H1 (cell line): Measurements from ENCODE around the gene MT1B. TPM values are rescaled to one million over a fixed set of nuclear protein-coding genes. Genes with fewer than 3 reads are reported as not detected.
A peak's percentile ranks its signal among the peaks of the same experiment; 100 is the strongest.

Experiments used
- ASH2L ChIP-seq: fragments of 200-600, 300-600 bp; sonication (generic); IDR thresholded peaks from one replicate; pipeline ENCODE4 v1.7.1; 2017; ENCODE audit warnings: low read length
- BCL11A ChIP-seq, 2 experiments: IDR thresholded peaks; one replicate each; pipeline ENCODE4 v1.6.1; 2011; ENCODE audit warnings: low read depth in 2 of 2, low read length in 2 of 2, mild to moderate bottlenecking in 2 of 2
- CBX8 ChIP-seq: fragments of 300-800, 300-1000 bp; sonication (generic); IDR thresholded peaks from 2 replicates; pipeline ENCODE4 v1.7.1; 2016; ENCODE audit warnings: low read depth, low read length, borderline replicate concordance
- CHD7 ChIP-seq: fragments of 300-600 bp; sonication (generic); IDR thresholded peaks from 2 replicates; pipeline ENCODE4 v1.7.1; 2012; ENCODE audit warnings: low read length, moderate library complexity, mild to moderate bottlenecking, inconsistent platforms; ENCODE audit not compliant: insufficient replicate concordance
- E2F6 ChIP-seq: IDR thresholded peaks from 2 replicates; pipeline ENCODE4 v1.6.1; 2012; ENCODE audit warnings: inconsistent platforms
- EZH2 ChIP-seq: fragments of 200-600 bp; sonication (generic); IDR thresholded peaks from 2 replicates; pipeline ENCODE4 v1.7.1; 2012; ENCODE audit warnings: low read depth, mild to moderate bottlenecking, moderate library complexity, low read length, inconsistent platforms; ENCODE audit not compliant: severe bottlenecking
- NRF1 ChIP-seq: IDR thresholded peaks from 2 replicates; pipeline ENCODE4 v1.6.1; 2011; ENCODE audit warnings: mild to moderate bottlenecking, low read depth, low read length, improper control_type of control experiment
- POLR2AphosphoS5 ChIP-seq: IDR thresholded peaks from 2 replicates; pipeline ENCODE4 v1.6.1; 2011; ENCODE audit warnings: low read depth, low read length
- RAD21 ChIP-seq, 2 experiments: IDR thresholded peaks in 1 of 2; conservative IDR thresholded peaks in 1 of 2; 2 replicates each; pipeline ENCODE4 v1.6.1; 2011; ENCODE audit warnings: low read depth in 2 of 2, low read length in 2 of 2, improper control_type of control experiment in 1 of 2, inconsistent platforms in 1 of 2, mild to moderate bottlenecking in 1 of 2, moderate library complexity in 1 of 2
- TBP ChIP-seq: IDR thresholded peaks from 2 replicates; pipeline ENCODE4 v1.6.1; 2011; ENCODE audit warnings: low read depth, low read length, improper control_type of control experiment
- TCF12 ChIP-seq: IDR thresholded peaks from 2 replicates; pipeline ENCODE4 v1.6.1; 2011; ENCODE audit warnings: low read depth, mild to moderate bottlenecking, low read length
- polyA plus RNA-seq, 7 experiments: library from polyadenylated mRNA; depleted of rRNA in 3 of 7; stranded (reverse) in 5 of 7; unstranded in 2 of 7; fragments of >200 nt in 5 of 7; fragments of 200-250 nt in 2 of 7; gene quantifications; 1 replicate in 5 of 7; 2 replicates in 1 of 7; 4 replicates in 1 of 7; pipeline versions ENCODE4 v1.2.1 to v1.2.3, GENCODE V29; 2011 to 2013; ENCODE audit warnings: missing spikeins in 2 of 7, mixed read lengths in 2 of 7
- total RNA-seq: library from RNA; stranded (reverse); fragmentation: NEBNext Ultra II Directional; extraction: Animal tissue kit (Norgen Biotek cat#: 25700); gene quantifications from 2 replicates; pipeline ENCODE4 v1.2.1, GENCODE V29; 2021

MT1B gene
- total and polyA plus RNA-seq, 2 of the 8 experiments (the other 6 are each of a cell fraction or from before 2014, with no cell fraction given), result not detected

GRCh38 chr16:56635441-56635967 lies 16.2 kb upstream of the MT1B start (continued):
- no peak for TF ChIP-seq CHD7
- no peak for TF ChIP-seq POLR2AphosphoS5
- no peak for TF ChIP-seq TBP
- TF ChIP-seq RAD21 (IDR thresholded peaks at IDR 0.05 in 1 of 2, conservative IDR thresholded peaks at IDR 0.05 in 1 of 2; ENCODE audit: low read depth in 2 of 2, low read length in 2 of 2), result no peak
- no peak for TF ChIP-seq CBX8
- no peak for TF ChIP-seq ASH2L
- TF ChIP-seq TCF12, result no peak
- TF ChIP-seq E2F6, result no peak
- TF ChIP-seq NRF1, result no peak
- no peak for TF ChIP-seq BCL11A (IDR thresholded peaks at IDR 0.05; ENCODE audit: low read depth in 2 of 2, low read length in 2 of 2)
- peak; percentile 98 for TF ChIP-seq EZH2
